ENCODE results near the gene AK8.

The AK8 gene

GRCh38 chr9:132769906-132770769 lies 107.9 kb downstream of the AK8 start:
- DNase-seq = peak; percentile 85

GRCh38 chr9:132768932-132769905 lies 108.9 kb downstream of the AK8 start:
- peak; percentile 88 for DNase-seq

GRCh38 chr9:132763574-132763973 lies 114.5 kb downstream of the AK8 start:
- DNase-seq = no peak

DNA sequence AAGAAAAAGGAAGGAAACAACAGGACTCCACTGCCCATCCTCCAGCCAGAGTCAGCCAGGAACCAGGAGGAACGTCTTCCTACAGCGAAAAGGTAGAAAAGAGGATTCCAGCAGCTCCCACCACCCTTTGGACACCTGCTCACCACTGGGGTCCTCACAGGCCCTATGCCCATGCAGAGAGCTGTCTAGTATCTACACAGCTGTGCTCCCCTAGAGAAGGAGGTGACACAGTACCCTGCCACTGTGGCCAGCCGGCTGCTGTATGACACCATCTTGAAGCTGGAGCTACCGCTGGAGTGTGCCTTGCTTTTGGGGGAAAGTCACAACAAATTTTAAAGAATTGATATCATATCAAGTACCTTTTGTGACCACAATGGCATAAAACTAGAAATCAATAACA lies 115.2 kb downstream of the AK8 start:
- no peak for DNase-seq

DNA sequence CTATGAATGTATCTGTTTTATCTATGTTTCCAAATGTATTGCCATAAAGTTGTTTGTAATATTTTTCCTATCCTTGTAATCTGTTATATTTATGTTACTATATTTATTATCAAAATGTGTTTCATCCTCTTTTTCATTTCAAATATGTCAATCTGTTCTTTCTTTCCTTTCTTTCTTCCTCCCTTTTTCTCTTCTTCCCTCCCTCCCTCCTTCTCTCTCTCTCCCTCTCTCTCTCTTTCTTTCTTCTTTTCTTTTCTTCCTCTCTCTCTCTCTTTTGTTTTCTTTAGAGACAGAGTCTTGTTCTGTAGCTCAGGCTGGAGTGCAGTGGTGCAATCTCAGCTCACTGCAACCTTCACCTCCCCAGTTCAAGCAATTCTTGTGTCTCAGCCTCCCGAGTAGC lies 116.5 kb downstream of the AK8 start:
- no peak for DNase-seq

GRCh38 chr9:132760057-132760456 lies 118.0 kb downstream of the AK8 start:
- no peak for DNase-seq

GRCh38 chr9:132757016-132757415 lies 121.1 kb downstream of the AK8 start:
- DNase-seq = no peak

DNA sequence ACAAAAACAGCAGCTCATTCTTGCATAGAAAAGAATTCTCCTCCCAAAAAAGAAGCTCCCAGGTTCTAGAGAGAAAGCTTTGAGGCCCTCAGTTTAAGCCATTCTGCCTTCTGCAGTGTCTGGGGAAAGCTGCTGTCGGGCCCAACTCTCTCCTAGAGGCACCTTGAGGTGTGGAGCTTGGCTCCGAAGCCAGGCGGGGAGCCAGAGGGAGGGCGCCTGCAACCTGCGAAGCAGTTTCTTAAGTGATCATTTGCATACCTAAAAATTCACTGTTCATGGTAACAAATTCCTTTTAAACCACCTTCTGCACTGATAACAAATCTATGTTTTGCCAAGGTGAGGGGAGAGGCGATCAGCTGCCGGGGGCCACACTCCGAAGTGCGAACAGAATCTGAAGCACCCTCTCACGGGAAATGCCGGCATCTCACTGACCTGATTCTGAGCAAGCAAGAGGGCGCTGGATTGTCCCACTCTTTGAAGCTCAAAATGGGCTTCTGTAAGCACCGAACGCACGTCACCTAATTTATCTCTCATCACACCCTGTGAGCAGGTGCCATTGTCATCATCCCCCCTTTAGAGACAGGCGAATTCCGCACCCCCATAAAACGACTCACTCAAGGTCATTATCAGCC lies 121.8 kb downstream of the AK8 start:
- DNase-seq = no peak

GRCh38 chr9:132755096-132755495 lies 123.0 kb downstream of the AK8 start:
- DNase-seq = no peak

DNA sequence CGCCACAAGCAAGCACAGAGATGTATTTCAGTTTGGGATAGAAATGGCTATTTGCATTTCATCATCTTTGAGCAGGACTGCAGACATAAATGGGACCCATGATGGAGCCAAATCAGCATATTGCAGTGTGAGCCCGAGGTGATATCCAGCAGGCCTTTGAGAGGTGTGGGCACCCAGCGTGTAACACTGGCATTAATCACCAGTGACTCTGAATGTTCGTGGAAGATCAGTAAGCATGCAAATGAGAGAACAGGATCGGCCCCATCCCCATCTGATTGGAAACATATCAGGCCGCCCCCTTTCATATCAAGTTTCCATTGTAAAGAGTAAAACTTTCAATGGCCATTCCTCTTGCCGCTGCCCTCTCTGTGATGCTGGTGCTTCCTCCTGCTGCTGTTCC lies 123.8 kb downstream of the AK8 start:
- DNase-seq = no peak

DNA sequence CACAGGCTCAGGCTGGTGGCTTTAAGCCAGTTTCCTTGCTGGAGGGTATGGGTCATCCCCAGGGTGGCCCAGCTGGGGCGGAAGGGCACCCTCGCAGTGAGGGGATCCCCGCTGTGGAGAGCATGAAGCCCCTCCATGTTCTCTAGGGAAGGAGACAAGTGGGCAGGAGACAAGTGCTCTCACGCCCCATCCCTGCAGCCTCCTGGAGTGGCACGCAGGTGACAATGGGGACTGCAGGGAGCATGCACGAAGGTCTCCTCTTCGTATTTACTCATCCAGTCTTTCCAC lies 124.5 kb downstream of the AK8 start:
- DNase-seq = no peak

- DNase-seq = no peak
Measured at GRCh38 chr9:132752877-132753592, 125.0 kb downstream of the AK8 start.

DNA sequence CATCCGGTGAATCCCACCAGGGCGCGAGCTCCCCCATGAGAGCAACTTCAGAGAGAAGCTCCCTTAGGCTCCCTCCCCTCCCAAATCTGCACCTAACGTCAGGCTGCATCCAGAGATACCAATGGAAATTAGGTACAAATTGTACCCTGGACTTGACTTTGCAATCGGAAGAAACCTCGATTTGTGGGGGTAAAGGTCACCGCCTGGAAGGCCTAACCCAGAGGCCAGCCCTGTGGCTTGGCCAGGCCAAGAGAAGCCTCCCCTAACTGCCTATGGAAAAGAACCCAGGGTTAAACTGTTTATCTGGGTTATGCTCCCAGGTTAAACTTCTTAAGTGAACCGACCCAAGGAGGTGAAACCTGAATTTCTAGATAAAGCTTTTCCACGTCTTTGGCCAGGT lies 127.4 kb downstream of the AK8 start:
- DNase-seq = no peak

- DNase-seq = no peak
Measured at GRCh38 chr9:132749306-132749705, 128.8 kb downstream of the AK8 start.

GRCh38 chr9:132748450-132748849 lies 129.6 kb downstream of the AK8 start:
- no peak for DNase-seq

- no peak for DNase-seq
Measured at GRCh38 chr9:132745756-132746709, 132.1 kb downstream of the AK8 start.

DNA sequence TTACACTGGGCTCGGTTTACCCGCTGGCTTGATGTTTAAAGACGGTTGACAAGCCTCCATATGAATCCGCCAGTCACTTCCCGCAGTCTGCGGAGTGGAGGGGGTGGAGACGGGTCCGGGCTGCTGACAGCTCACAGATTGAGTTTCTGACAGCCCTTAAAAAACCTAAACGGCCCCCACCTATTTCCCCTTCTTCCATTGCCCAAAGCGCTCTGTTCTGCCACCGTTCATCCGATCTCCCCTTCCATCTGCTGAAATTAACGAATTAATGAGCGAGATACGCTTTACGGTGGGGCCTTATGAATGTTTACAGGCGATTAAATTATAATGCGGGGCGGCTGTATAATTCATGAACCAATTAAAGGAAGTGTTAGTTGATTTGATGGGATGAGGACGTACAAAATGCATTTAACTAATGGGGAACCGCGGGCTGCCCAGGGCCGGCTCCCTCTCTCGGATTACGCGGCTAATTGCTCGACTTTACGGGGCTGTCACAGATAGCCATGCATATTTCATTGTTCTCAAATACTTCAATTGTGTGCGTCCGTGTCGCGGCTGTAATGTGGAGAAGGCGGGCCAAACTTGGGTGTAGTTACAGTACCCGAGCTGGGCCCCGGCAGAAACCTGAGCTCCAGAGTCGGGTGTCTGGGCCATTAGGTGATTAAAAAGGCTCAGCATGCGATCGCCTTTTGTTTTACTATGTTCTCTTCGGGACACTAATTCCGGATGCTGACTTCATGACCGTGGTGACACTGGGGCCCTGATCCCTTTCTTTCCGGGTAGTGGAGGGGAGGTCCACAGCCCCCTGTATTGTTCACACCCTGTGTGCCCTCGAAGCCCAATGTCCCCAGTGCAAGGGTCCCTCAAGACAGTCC lies 133.0 kb downstream of the AK8 start:
- DNase-seq = peak; percentile 36

DNA sequence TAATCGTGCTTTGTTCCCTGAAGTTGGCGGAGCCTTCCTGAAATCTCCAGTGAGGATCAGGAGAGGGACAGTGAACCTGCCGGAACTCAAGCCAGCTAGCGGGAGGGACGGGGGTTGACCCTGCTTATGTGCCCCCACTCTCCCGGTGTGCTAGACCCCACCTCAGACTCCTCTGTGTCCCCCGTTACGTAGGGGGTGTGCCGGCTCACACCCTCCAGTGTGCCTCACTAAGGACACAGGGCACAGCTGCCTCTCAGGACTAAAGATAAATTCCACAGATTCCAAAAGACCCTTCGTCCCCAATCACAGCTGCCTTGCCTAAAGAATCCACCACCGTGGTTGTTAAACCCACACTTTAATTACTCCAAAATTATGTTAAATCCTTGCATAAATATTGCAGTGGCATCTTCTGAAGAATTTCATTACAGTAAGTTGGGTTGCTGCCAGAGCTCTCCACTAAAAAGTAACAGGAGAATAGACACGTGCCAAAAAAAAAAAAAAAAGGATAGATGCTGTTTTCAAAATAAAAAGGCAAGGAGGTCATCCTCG lies 134.1 kb downstream of the AK8 start:
- no peak for DNase-seq

DNA sequence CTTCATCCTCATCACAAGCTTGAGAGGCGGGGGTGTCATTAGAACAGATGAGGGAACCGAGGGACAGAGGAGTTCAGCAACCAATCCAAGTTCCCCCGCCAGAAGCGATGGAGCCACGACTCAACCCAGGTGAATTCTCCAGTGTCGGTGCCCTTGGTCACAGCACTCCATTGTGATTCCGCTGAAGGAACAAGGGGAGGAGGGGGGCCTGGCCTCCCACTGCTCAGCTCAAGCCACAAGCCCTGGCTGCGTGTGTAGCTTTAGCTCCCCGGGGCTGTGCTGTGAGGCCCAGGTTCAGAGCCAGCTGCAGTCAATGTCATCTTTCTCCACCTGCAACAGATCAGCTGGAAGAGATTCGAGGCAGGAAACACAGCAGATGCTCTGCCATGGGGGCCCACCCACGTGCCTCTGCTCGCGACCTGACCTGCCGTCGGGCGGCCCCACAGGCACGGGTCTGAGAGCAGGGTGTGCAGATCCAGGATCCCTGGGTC lies 135.2 kb downstream of the AK8 start:
- no peak for DNase-seq
